OCI-LY3 (cell line): ENCODE results near the gene TCERG1L.

Experiments used
- CTCF ChIP-seq: fragments of 200-600, 300-600 bp; sonication (generic); IDR thresholded peaks from 2 replicates; pipeline ENCODE4 v1.5.1; 2014; ENCODE audit warnings: antibody characterized with exemption, low read length, low read depth
- EZH2phosphoT487 ChIP-seq: fragments of 200-600 bp; shearing (Covaris generic); IDR thresholded peaks from 2 replicates; pipeline ENCODE4 v1.6.1; 2018; ENCODE audit warnings: antibody characterized with exemption, mixed run types, low read depth

GRCh38 chr10:131043039-131043691 lies 268.4 kb downstream of the TCERG1L start:
- TF ChIP-seq CTCF: no peak
- no peak for TF ChIP-seq EZH2phosphoT487
